ENCODE results near the gene PARP2.
A peak's percentile ranks its signal among the peaks of the same experiment; 100 is the strongest.
"Not testable (repeated sequence)": the region's sequence is repeated elsewhere in the genome, so short reads cannot be mapped to it uniquely, and the experiment has no call there.

The PARP2 gene

GRCh38 chr14:20343092-20343861 is at the start of gene PARP2:
TSS of gene PARP2 (plus strand) at chr14:20343635. CDS start at chr14:20343642, 7 bp downstream.
- DNase-seq: peak; percentile 100

GRCh38 chr14:20294636-20295035 is 48.8 kb upstream of the PARP2 start:
- no peak for DNase-seq

- no peak for DNase-seq
Observed at GRCh38 chr14:20295067-20295466, 48.4 kb upstream of the PARP2 start.

DNA sequence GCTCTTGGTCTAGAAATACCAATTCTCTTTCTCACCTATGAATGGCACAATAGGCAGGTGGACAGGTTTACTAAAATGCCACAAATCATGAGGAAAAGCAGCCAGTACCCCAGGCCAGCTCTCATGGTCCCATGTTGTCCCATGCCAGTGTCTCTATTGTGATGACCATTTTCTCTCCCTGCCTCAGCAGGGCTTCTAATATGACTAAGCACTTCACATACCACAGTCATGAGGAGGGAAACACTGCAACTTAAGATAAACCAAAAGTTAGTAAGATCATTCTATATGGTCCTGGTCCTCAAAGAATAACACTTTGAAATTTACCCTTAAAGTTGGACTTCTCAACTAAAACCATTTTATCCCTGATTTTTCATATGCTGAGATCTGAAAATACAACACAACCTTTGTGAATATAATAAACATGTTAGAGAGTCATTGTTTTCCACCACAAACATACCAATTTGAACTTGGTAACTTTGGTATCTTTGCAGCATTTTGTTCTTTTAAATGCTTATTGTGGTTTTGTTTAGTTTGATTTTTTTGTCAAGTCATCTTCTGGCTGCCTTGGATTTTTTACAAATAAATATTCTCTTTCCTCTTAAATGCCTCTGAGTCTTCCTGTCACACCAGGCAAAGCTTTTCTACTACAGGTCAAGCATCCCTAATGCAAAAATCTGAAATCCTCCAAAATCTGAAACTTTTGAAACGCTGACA is 41.2 kb upstream of the PARP2 start:
- DNase-seq: no peak

DNA sequence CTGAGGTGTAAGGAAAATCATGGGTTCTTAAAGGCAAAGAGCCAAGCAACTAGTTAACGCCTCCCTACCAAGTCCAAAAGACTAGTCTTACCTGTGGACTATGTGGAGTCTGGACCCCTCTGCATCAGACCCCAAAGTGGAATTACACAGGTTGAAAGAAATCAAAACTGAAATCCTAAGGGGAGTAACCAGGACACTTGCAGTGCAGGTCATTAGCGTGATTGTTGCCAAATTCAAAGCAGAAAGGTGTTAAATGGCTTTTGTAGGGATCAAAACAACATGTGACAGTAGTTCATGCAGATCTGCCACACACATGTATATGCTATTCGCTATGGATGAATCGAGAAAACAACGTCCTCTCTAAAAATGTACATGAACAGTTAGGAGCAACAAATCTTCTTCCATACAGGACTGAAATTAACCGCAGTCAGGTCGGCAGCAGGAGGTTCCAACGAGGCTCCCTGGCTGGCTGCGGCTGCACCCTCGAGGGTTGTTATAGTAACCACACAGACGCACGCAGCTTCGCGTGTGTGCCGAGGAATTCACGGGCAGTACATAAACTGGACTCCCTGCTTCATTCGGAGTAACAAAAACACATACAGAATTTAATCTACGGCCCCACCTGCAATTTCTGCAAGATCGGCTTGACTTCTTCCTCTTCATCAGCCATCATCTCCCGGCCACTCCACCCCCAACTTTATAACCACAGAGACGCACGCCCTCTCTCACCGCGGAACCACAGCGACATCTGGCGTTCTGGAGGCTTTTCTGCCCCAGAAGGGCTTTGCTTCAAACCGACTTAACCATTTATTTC is 38.0 kb upstream of the PARP2 start, which contains the start of gene TTC5:
TSS of gene TTC5 (minus strand) at position 687 of the 814 bp plus-strand sequence. CDS start at position 673, 14 bp downstream.
- DNase-seq: peak; percentile 97

- no peak for DNase-seq
Observed at GRCh38 chr14:20306079-20306423, 37.4 kb upstream of the PARP2 start.

- DNase-seq: no peak
Observed at GRCh38 chr14:20314026-20314425, 29.4 kb upstream of the PARP2 start.

DNA sequence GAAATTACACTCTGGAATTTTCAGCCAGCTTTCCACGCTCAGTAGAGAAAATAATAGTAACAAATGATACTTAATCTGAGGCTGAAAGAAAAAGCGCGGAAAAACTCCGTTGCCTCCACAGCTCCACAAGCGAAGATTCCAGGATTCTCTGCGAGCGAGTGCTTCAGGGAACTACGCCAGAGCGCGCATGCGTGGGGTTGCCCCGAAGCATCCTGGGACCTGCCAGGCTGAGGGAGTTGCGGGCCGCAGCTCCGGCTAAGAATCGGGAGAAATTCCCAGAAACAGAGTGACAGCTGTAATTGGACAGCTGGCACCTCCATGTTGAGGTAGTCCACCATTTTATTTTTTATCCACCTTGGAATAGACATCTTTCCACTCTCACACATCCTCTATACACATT is 25.7 kb upstream of the PARP2 start:
- DNase-seq: no peak

- peak; percentile 93 for DNase-seq
Observed at GRCh38 chr14:20327005-20327869, 16.2 kb upstream of the PARP2 start.

- DNase-seq: no peak
Observed at GRCh38 chr14:20328705-20329104, 14.7 kb upstream of the PARP2 start.

GRCh38 chr14:20329355-20329754 is 14.1 kb upstream of the PARP2 start:
- no peak for DNase-seq

DNA sequence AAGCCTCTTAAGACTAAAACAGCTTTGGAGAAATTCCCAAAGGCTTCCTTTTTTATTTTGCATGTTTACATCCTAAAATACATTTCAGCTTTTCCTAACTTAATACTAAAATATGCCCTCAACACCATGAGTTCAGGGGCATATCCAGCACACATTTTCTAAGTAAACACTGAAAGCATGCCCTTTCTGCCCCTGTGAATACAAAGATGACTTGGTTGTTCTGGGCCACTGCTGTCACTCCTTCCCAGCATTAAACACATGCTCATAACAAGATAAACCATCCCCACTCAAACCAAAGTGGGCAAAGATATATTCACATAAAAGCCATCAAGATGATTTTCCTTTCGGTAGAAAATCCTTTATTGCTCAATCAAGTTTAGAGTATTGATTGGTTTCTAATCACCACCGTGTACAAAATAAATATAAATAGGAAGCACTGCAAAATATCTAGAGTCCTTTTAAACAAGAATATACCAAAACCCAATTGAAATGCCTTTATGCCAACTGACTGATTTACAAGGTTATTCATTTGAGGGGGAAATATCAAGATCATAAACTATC is 12.3 kb upstream of the PARP2 start:
- no peak for DNase-seq

GRCh38 chr14:20332431-20332787 is 11.0 kb upstream of the PARP2 start:
- DNase-seq: peak; percentile 79

DNA sequence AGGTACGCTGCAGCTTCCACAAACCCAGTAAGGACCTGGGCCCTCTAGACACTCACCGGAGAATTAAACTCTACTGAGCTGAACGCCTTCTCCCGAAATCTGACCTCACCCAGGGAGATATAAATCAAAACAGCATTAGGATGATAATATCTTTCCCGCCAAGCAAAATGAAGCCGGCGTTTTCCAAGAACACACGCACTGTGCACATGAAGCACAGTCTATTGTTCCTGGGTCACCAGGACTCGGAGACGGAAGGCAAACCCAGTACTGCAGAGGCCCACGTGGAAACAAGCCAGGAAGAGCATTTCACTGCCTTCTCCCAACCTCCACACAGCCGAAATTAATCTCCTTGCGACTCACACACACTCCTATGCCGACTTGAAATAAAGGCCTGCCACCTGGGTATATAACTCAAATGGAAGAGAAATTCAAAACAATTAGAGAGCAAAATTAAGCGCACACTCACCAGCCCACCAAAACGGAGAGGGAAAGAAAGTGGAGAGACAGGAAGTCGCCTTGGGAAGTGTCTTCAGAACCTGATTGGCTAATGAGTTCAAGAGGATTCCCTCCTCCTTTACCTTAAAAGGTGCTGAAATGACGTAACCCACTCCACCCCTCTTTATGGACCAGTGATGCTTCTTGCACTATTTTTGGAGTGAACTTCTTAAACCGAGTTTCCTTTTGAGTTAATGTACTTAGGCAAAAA is 10.5 kb upstream of the PARP2 start, which contains the start of gene CCNB1IP1:
TSS of gene CCNB1IP1 (minus strand) at position 492 of the 706 bp plus-strand sequence. CDS start 16,756 bp downstream, outside the sequence.
- DNase-seq: peak; percentile 100

DNA sequence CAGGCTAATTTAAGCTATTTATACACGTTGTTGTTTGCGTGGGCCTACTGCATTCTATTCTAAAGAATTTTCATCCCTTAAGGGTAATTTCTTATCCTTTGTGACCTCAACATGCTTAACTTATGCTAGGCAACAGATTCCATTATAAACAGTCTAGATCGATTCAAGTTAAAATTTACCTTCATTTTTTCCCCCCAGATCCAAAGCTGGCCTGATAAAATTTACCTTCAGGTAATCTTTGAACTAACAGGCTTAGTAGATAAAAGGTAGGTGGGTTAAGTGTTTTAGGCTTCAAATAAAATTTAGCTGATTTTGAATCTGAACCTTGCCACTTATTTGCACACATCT is 10.0 kb upstream of the PARP2 start:
- no peak for DNase-seq

GRCh38 chr14:20334017-20334416 is 9.4 kb upstream of the PARP2 start:
- no peak for DNase-seq

DNA sequence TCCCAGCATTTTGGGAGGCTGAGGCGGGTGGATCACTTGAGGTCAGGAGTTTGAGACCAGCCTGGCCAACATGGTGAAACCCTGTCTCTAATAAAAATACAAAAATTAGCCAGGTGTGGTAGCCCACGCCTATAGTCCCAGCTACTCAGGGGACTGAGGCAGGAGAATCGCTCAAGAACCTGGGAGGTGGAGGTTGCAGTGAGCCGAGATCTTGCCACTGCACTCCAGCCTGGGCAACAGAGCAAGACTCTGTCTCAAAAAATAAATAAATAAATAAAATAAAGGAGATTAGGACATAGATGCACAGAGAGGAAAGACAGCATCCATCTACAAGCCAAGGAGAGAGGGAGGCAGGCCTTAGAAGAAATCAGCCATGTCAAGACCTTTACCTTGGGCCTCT is 2.4 kb upstream of the PARP2 start:
- DNase-seq: not testable (repeated sequence)

DNA sequence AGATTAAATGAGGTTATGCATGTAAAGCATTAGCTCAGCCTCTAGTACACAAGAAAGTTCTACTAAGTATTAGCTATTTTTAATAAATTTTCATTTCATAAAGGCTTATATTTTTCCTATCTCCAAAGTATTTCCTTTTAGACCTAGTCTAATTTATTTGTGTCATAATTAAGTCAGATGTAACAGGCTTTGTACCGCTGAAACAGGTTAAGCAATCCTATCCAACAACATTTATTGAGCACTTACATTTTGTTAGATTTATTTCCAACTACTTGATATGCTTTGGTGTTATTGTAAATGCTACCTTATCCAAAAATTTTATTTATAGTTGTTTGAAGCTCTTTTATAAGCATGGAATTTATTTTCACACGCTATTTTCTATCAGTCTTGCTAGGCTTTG is 1.8 kb upstream of the PARP2 start:
- no peak for DNase-seq

DNA sequence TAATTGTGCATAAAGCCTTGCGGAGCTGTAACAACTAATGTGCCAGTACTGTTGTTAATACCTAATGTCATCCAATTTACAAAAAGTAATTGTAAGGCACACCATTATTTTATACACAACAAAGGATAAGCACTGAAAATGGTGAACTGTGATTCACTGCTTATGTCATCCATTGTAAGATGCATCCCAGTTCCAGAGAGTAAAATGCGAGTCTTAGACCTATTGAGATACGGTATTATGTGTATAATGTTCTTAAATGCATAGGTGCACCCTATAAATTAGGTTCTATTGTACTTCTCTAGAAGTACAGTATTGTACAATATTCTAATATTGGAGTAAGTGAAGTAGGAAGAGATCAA is 406 bp downstream of the PARP2 start:
- peak; percentile 90 for DNase-seq

DNA sequence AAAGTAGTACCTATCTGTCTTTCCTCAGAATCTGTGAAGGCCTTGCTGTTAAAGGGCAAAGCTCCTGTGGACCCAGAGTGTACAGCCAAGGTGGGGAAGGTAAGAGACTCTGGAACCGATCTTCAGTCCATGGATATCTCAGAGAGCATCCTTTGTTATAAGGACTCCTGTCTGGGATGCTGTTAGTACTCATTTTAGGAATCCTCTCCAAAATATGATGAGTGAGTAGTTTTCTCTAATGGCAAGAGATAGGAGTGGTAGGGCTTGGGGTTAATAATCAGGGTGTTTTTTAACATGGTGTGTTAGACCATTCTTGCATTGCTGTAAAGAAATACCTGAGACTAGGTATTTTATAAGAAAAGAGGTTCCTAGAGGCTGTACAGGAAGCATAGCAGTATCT is 1.9 kb downstream of the PARP2 start:
- DNase-seq: no peak

GRCh38 chr14:20346713-20347112 is 3.3 kb downstream of the PARP2 start:
- DNase-seq: no peak

GRCh38 chr14:20347747-20348146 is 4.3 kb downstream of the PARP2 start:
- no peak for DNase-seq
